Superior temporal gyrus (tissue), 1 donor: ENCODE data around the gene KIAA0408.

Source experiments
- DNase-seq: peaks from one replicate; pipeline ENCODE4 v3.0.0-alpha.2; 2016; ENCODE audit errors: extremely low spot score

The KIAA0408 gene

DNA sequence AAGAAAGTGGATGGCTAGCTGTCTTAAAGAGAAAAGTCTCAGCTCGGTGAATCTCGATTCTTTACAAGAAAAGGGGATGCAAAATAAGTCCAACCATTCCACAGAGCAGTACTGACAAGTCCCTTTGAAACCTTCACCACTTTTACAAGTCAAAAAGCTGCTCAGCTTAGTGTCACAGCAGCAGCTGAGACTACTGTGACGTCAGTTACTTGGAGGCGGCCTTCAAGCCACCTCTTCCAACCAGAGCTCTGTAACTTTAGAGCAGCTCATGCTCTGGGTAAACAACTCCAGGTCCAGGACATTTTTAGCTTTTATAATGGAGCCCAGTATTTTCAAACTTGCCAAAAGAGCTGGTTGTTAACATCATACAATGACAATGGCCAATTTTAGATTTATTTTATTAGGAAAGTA lies at the start of gene KIAA0408:
TSS of gene KIAA0408 (minus strand) at position 159 of the 411 bp plus-strand sequence. CDS start 5,408 bp downstream, outside the sequence.
- DNase-seq: peak; percentile 55

DNA sequence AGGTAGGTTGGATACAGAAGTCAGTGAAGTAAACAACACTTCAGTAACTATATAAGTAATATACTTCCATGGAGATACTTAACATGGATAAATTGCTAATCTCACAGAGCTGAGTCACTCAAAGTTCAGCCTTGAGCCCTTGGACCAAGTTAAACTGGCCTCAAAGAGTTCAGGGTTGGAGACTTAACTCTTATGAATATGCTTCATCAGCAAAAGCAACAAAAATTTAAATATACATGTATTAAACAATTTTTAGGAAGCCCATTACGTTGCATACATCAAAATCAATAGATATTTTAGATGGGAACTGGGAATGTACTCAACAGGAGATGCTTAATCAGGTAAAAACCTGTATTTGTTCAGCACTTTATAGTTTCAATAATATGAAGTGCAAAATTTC lies 47.7 kb upstream of the KIAA0408 start:
- no peak for DNase-seq

- DNase-seq: no peak
Measured at GRCh38 chr6:127503022-127503421, 43.8 kb upstream of the KIAA0408 start.

GRCh38 chr6:127497410-127497809 lies 38.2 kb upstream of the KIAA0408 start:
- no peak for DNase-seq

- no peak for DNase-seq
Measured at GRCh38 chr6:127496471-127496870, 37.3 kb upstream of the KIAA0408 start.

GRCh38 chr6:127494240-127494767 lies 35.1 kb upstream of the KIAA0408 start:
- no peak for DNase-seq

- no peak for DNase-seq
Measured at GRCh38 chr6:127489248-127489647, 30.1 kb upstream of the KIAA0408 start.

DNA sequence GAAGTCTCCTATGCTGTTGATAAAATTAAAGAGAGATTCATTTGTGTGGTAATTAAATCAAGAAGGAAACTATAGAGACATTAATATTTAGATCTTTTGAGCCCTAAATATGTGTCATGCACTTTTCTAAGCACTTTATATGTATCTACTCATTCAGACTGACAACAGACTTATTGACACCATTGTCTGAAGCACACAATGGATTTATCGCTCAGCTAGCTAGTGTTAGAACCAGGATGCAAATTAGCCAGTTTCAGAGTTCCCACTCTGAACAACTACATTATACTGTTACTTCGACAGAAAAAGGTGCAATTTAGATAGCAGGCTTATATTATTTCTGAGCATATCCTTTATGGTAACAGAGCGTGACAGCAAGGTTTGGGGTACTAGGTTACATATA lies 27.7 kb upstream of the KIAA0408 start:
- peak; percentile 55 for DNase-seq

GRCh38 chr6:127484212-127484863 lies 25.1 kb upstream of the KIAA0408 start:
- DNase-seq: peak; percentile 75

- DNase-seq: no peak
Measured at GRCh38 chr6:127483399-127484055, 24.3 kb upstream of the KIAA0408 start.

DNA sequence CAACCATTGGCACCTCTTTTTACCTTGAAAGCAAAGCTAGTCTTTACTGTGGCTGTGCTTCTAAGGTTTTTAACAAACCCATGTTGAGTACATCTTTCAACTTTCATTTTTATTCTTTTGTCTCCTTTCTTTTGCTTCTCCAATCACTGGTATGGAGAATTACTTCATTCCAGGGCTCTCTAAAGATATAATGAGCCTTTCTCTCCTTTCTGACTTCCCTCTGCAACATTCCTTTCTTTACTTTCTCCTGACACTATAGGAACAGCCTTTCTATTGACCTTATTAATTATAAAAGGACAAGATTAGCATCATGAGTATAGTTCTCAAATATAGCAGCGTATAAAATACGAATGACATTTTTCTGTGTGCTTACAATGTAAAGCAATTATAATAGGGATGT lies 23.1 kb upstream of the KIAA0408 start:
- no peak for DNase-seq

DNA sequence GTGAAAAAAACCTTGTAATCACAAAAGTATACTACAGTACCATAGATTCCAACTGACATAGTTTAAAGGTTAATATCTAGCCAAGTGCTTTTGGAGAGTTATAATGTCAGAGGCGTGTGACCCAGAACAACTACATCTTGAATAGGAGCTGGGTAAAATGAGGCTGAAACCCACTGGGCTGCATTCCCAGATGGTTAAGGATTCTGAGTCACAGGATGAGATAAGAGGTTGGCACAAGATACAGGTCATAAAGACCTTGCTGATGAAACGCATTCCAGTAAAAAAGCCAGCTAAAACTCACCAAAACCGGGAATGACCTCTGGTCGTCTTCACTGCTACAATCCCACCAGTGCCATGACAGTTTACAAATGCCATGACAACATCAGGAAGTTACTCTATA lies 22.4 kb upstream of the KIAA0408 start:
- DNase-seq: no peak

DNA sequence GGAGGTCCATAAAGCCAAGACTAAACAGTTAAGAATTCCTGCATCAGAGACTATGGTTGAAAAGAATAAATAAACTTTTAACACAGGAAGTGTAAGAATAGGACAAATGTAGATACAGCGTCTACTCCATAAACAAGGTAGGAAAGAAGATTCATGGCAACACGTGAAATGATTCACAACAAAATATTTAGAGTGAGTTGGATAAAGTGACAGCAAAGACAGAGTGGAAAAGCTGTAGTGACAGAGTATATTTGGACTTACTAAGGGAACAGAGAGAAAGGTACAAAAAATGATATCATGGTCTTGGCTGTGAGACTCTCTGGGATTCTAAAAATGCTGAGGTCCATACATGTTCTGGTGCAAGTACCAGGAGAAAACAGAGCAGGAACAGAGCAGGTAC lies 21.9 kb upstream of the KIAA0408 start:
- DNase-seq: no peak

GRCh38 chr6:127477658-127478057 lies 18.5 kb upstream of the KIAA0408 start:
- no peak for DNase-seq

GRCh38 chr6:127475823-127476176 lies 16.6 kb upstream of the KIAA0408 start:
- DNase-seq: no peak

DNA sequence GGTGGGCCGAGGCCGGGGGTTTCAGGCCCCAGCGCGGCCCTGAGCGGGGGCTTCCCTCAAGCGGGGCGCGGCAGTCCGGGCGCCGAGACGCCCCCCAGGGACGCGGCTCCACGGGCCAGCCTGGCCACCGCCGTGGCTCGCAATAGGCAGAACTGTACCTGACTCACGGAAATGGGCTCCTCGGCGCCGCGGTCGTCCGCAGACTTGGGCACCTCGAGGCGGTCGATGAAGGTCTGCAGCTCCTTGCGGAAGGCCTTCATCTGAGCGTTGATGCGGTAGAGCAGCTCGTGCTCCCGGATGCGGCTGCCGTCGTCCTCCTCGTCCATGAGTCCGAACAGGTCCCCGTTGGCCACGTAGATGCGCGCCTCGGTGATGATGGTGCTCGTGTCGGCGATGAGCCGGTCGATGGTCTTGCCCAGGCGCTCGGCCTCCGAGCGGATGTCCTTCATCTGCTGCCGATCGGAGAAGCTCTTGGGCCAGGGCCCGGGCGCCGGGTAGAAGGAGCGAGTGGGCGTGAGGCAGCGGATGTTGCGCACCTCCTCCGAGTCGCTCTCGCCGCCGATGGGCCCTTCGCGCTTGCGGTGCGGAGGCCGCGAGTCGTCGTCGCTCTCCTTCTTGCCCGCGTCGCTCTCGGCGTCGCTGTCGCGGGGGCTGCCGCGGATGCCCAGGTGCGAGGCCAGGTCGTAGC lies 16.1 kb upstream of the KIAA0408 start:
- DNase-seq: no peak

- DNase-seq: no peak
Measured at GRCh38 chr6:127471379-127472255, 12.4 kb upstream of the KIAA0408 start.

- DNase-seq: no peak
Measured at GRCh38 chr6:127468936-127469335, 9.7 kb upstream of the KIAA0408 start.

DNA sequence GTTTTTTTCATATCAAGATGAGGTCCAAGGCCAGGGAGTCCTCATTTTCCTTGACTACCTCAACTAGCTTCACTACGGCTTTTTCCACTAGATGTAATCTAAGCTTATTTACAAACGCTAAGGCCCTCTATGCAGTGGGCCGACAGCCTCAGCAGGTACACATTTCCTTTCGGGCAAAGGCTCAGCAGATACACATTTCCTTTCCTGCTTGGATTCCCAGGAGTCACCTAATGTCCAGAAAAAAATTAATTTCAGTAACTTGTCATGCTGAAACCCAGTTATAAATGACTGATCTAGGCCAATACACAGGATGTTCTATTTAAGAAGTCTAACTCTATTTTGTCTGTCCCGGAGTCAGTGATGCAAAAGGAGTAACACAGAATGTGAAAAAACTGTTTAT lies 7.2 kb upstream of the KIAA0408 start:
- DNase-seq: no peak

- peak; percentile 86 for DNase-seq
Measured at GRCh38 chr6:127464881-127465459, 5.8 kb upstream of the KIAA0408 start.

GRCh38 chr6:127464161-127464880 lies 5.1 kb upstream of the KIAA0408 start:
- no peak for DNase-seq
